ENCODE data around the gene GHR.

DNA sequence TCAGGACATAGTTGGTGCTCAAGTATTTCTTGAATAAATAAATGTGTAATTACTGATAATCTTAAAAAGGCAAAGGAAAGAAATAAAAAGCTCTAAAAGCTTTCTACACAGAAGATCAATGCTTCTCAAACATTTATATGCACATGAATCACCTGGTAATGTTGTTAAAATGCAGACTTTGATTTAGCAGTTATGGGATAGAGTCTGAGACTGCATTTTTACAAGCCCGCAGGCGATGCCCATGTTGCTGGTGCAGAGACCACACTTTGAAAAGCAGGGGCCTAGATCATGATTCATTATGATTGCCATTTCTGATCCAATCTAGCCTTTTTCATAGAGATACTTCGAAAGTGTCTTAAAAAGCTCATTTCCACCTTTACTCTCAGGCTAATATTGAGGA, 329.9 kb downstream of the GHR start:
- TF ChIP-seq POLR2AphosphoS5 (IDR thresholded peaks at IDR 0.05) (no peak), POLR2A (IDR thresholded peaks at IDR 0.05) (no peak)
- TF ChIP-seq, protein P1, sequence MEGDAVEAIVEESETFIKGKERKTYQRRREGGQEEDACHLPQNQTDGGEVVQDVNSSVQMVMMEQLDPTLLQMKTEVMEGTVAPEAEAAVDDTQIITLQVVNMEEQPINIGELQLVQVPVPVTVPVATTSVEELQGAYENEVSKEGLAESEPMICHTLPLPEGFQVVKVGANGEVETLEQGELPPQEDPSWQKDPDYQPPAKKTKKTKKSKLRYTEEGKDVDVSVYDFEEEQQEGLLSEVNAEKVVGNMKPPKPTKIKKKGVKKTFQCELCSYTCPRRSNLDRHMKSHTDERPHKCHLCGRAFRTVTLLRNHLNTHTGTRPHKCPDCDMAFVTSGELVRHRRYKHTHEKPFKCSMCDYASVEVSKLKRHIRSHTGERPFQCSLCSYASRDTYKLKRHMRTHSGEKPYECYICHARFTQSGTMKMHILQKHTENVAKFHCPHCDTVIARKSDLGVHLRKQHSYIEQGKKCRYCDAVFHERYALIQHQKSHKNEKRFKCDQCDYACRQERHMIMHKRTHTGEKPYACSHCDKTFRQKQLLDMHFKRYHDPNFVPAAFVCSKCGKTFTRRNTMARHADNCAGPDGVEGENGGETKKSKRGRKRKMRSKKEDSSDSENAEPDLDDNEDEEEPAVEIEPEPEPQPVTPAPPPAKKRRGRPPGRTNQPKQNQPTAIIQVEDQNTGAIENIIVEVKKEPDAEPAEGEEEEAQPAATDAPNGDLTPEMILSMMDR (IDR thresholded peaks at IDR 0.05): no peak
